Measurements from ENCODE around the gene CBX3. TPM values are rescaled to one million over a fixed set of nuclear protein-coding genes. Genes with fewer than 3 reads are reported as not detected.

Gene CBX3
- total and polyA plus RNA-seq, 2 of the 8 experiments (the other 6 are each of a cell fraction or from before 2014, with no cell fraction given), result 71.3 to 258 TPM

- TF ChIP-seq CHD7 (IDR thresholded peaks at IDR 0.05; ENCODE audit: insufficient replicate concordance, low read length), result no peak
- no peak for TF ChIP-seq RNF2 (IDR thresholded peaks at IDR 0.05; ENCODE audit: borderline replicate concordance, low read depth, low read length, missing control alignments, poor library complexity, severe bottlenecking)
- no peak for TF ChIP-seq JUND (IDR thresholded peaks at IDR 0.05; ENCODE audit: low read length)
- TF ChIP-seq NRF1 (IDR thresholded peaks at IDR 0.05; ENCODE audit: low read depth, low read length), result no peak
- no peak for TF ChIP-seq BRCA1 (IDR thresholded peaks at IDR 0.05; ENCODE audit: low read depth, low read length)
- no peak for TF ChIP-seq TAF1 (IDR thresholded peaks at IDR 0.05; ENCODE audit: low read depth, low read length)
- no peak for TF ChIP-seq HDAC2 (IDR thresholded peaks at IDR 0.05; ENCODE audit: borderline replicate concordance in 1 of 2, low read depth in 2 of 2, low read length in 2 of 2)
Observed at GRCh38 chr7:26237035-26237807, 35.7 kb downstream of the CBX3 start (continued).

All from H1 (cell line).